IMR-90 (cell line): ENCODE results near the gene FARS2. TPM values are rescaled to one million over a fixed set of nuclear protein-coding genes. Genes with fewer than 3 reads are reported as not detected.

ENCODE experiments used
- ATAC-seq: fragments of 200-7000 bp; cut with Tn5 transposase; 2 replicates; pipeline ENCODE4 v1.9.1; 2020; ENCODE audit warnings: low read depth, mild to moderate bottlenecking, moderate library complexity
- BruUV-seq: library from RNA; stranded (reverse); fragments of 400-500 nt; replicated peaks from 2 replicates; lab custom pipeline; 2021; lab: Mats Ljungman, UMichigan
- CTCF ChIA-PET: fragments of 300-600 bp; formaldehyde crosslinking; extraction: SDS; loops from one replicate; lab custom pipeline; 2021; ENCODE audit warnings: antibody characterized with exemption; lab: Yijun Ruan, JAX
- POLR2A ChIA-PET: fragments of 300-600 bp; sonication (Branson Sonifier 250); formaldehyde crosslinking; loops from one replicate; lab custom pipeline; 2022; ENCODE audit warnings: antibody characterized with exemption; ENCODE audit not compliant: unreplicated experiment; lab: Charles Lee
- DNase-seq: peaks from one replicate; pipeline ENCODE4 v3.0.0; 2013
- H2AFZ ChIP-seq: replicated peaks from 2 replicates; pipeline ENCODE3; 2013; ENCODE audit warnings: low read length, mild to moderate bottlenecking; ENCODE audit not compliant: poor library complexity
- H2AK5ac ChIP-seq: 2 replicates; pipeline ENCODE4 v1.6.1; 2013; ENCODE audit warnings: low read depth, low read length, inconsistent platforms
- H2AK9ac ChIP-seq: replicated peaks from 2 replicates; pipeline ENCODE3; 2013; ENCODE audit warnings: mild to moderate bottlenecking, low read depth, low read length, moderate library complexity; ENCODE audit not compliant: poor library complexity
- H2BK120ac ChIP-seq: 2 replicates; pipeline ENCODE4 v1.6.1; 2013; ENCODE audit warnings: low read depth, low read length, inconsistent platforms
- H2BK15ac ChIP-seq: 3 replicates; pipeline ENCODE4 v1.6.1; 2013; ENCODE audit warnings: low read depth, low read length, inconsistent platforms
- H2BK20ac ChIP-seq: 2 replicates; pipeline ENCODE4 v1.6.1; 2013; ENCODE audit warnings: low read depth, mild to moderate bottlenecking, inconsistent platforms, low read length, moderate library complexity
- H2BK5ac ChIP-seq: 2 replicates; pipeline ENCODE4 v1.6.1; 2013; ENCODE audit warnings: mild to moderate bottlenecking, low read depth, low read length, inconsistent platforms; ENCODE audit not compliant: poor library complexity, severe bottlenecking
- H3K14ac ChIP-seq: replicated peaks from 2 replicates; pipeline ENCODE4 v1.6.1; 2013; ENCODE audit warnings: low read depth, low read length, inconsistent platforms
- H3K18ac ChIP-seq: 2 replicates; pipeline ENCODE4 v1.6.1; 2013; ENCODE audit warnings: low read depth, low read length, control low read depth
- H3K23ac ChIP-seq: 2 replicates; pipeline ENCODE4 v1.6.1; 2013; ENCODE audit warnings: low read depth, low read length, inconsistent platforms
- H3K27ac ChIP-seq: 2 replicates; pipeline ENCODE4 v1.5.1; 2013; ENCODE audit warnings: mild to moderate bottlenecking, control low read depth, low read length; ENCODE audit not compliant: insufficient read depth
- H3K27me3 ChIP-seq: 2 replicates; pipeline ENCODE4 v1.6.1; 2013; ENCODE audit warnings: low read length; ENCODE audit not compliant: control insufficient read depth, insufficient read depth
- H3K36me3 ChIP-seq: 2 replicates; pipeline ENCODE4 v1.6.1; 2013; ENCODE audit warnings: low read length, mixed read lengths; ENCODE audit not compliant: control insufficient read depth, insufficient read depth
- H3K4ac ChIP-seq: 2 replicates; pipeline ENCODE4 v1.6.1; 2013; ENCODE audit warnings: low read depth, low read length, inconsistent platforms
- H3K4me1 ChIP-seq: 2 replicates; pipeline ENCODE4 v1.6.1; 2013; ENCODE audit warnings: low read length, mixed read lengths; ENCODE audit not compliant: control insufficient read depth, insufficient read depth
- H3K4me2 ChIP-seq: 2 replicates; pipeline ENCODE4 v1.6.1; 2013; ENCODE audit warnings: low read depth, mild to moderate bottlenecking, control low read depth, low read length, moderate library complexity
- H3K4me3 ChIP-seq: 2 replicates; pipeline ENCODE4 v1.5.1; 2013; ENCODE audit warnings: low read depth, mild to moderate bottlenecking, control low read depth, low read length, moderate library complexity; ENCODE audit not compliant: insufficient read depth
- H3K56ac ChIP-seq: 2 replicates; pipeline ENCODE4 v1.6.1; 2013; ENCODE audit warnings: low read length, inconsistent platforms; ENCODE audit not compliant: insufficient read depth; ENCODE audit errors: extremely low read depth
- H3K79me1 ChIP-seq, 2 experiments: 2 replicates each; pipeline ENCODE4 v1.6.1; 2013; ENCODE audit warnings: low read length in 2 of 2, inconsistent platforms in 1 of 2, low read depth in 1 of 2
- H3K9ac ChIP-seq: 2 replicates; pipeline ENCODE4 v1.6.1; 2013; ENCODE audit warnings: low read depth, low read length, control low read depth
- H3K9me1 ChIP-seq: 2 replicates; pipeline ENCODE4 v1.6.1; 2013; ENCODE audit warnings: low read length, inconsistent platforms; ENCODE audit not compliant: insufficient read depth
- H3K9me3 ChIP-seq: 2 replicates; pipeline ENCODE4 v1.6.1; 2013; ENCODE audit warnings: low read length; ENCODE audit not compliant: control insufficient read depth, insufficient read depth
- H4K20me1 ChIP-seq: 2 replicates; pipeline ENCODE4 v1.6.1; 2013; ENCODE audit warnings: low read length, inconsistent platforms; ENCODE audit not compliant: insufficient read depth
- H4K5ac ChIP-seq: 2 replicates; pipeline ENCODE4 v1.6.1; 2013; ENCODE audit warnings: mild to moderate bottlenecking, low read depth, low read length, control low read depth
- H4K8ac ChIP-seq, 2 experiments: 2 replicates each; pipeline ENCODE4 v1.6.1; 2013; ENCODE audit warnings: low read depth in 2 of 2, low read length in 2 of 2, control low read depth in 1 of 2, inconsistent platforms in 1 of 2
- H4K91ac ChIP-seq: 2 replicates; pipeline ENCODE4 v1.6.1; 2013; ENCODE audit warnings: low read depth, low read length, inconsistent platforms; ENCODE audit not compliant: insufficient read depth
- CEBPB ChIP-seq: IDR thresholded peaks from 2 replicates; pipeline ENCODE4 v1.6.1; 2012; ENCODE audit warnings: low read depth, low read length, improper control_type of control experiment
- ELK1 ChIP-seq: fragments of 150-350 bp; IDR thresholded peaks from 2 replicates; pipeline ENCODE4 v1.6.1; 2016; ENCODE audit warnings: low read depth, mild to moderate bottlenecking, low read length, moderate library complexity, borderline replicate concordance
- FOS ChIP-seq: fragments of 150-350 bp; IDR thresholded peaks from 2 replicates; pipeline ENCODE4 v1.6.1; 2016; ENCODE audit warnings: low read depth, low read length
- MAFK ChIP-seq: IDR thresholded peaks from 2 replicates; pipeline ENCODE4 v1.6.1; 2012; ENCODE audit warnings: low read depth, low read length, improper control_type of control experiment
- MAZ ChIP-seq: IDR thresholded peaks from 2 replicates; pipeline ENCODE4 v1.6.1; 2012; ENCODE audit warnings: low read depth, mild to moderate bottlenecking, low read length, improper control_type of control experiment, moderate library complexity, borderline replicate concordance
- POLR2A ChIP-seq: IDR thresholded peaks from 2 replicates; pipeline ENCODE4 v1.6.1; 2012; ENCODE audit warnings: mild to moderate bottlenecking, low read depth, low read length
- RFX5 ChIP-seq: IDR thresholded peaks from 2 replicates; pipeline ENCODE4 v1.8.0; 2012; ENCODE audit warnings: low read depth, mild to moderate bottlenecking, low read length, moderate library complexity
- SMC3 ChIP-seq: fragments of 150-350 bp; IDR thresholded peaks from 2 replicates; pipeline ENCODE4 v1.6.1; 2016; ENCODE audit warnings: low read depth, mild to moderate bottlenecking, antibody characterized with exemption, low read length, moderate library complexity
- WGBS, 2 experiments: methylation state at CpG; one replicate each; pipeline versions ENCODE4 v1.1.5 to v1.1.7; 2013; ENCODE audit warnings: missing lambda C conversion rate in 2 of 2; ENCODE audit not compliant: insufficient read length in 1 of 2; ENCODE audit errors: extremely low coverage in 2 of 2; 5-methylcytosine and 5-hydroxymethylcytosine counted together
- dilution Hi-C: fragments of 300-500 bp; cut with HindIII; formaldehyde crosslinking; loops from one replicate; pipeline ENCODE4 v1.14.3; 2018; ENCODE audit warnings: low sequenced_read_pairs; ENCODE audit not compliant: unreplicated experiment
- in situ Hi-C: fragments of 300-500 bp; cut with MboI; formaldehyde crosslinking; loops from 3 replicates; pipeline ENCODE4 v1.14.3; 2019; ENCODE audit warnings: low sequenced_read_pairs, inconsistent platforms, mixed read lengths
- intact Hi-C: fragments of 100-400 bp; cut with micrococcal nuclease; formaldehyde crosslinking; loops from 2 replicates; pipeline ENCODE4 v1.10.0; 2022
- polyA plus RNA-seq, 3 experiments: library from polyadenylated mRNA; depleted of rRNA; stranded (reverse); fragments of >200 nt; gene quantifications; 2 replicates each; pipeline ENCODE4 v1.2.3, GENCODE V29; 2012; ENCODE audit warnings: low replicate concordance in 1 of 3
- total RNA-seq: library from RNA; depleted of rRNA; stranded (reverse); fragments of >200 nt; gene quantifications from 2 replicates; pipeline ENCODE4 v1.2.3, GENCODE V29; 2012
- TF ChIP-seq, protein P1 (sequence below): fragments of 150-350 bp; IDR thresholded peaks from 2 replicates; pipeline ENCODE4 v1.6.1; 2017; ENCODE audit warnings: mild to moderate bottlenecking, antibody characterized with exemption, low read length, low read depth
- TF ChIP-seq, protein P2 (sequence below): conservative IDR thresholded peaks from 2 replicates; pipeline ENCODE4 v1.5.1; 2012; ENCODE audit warnings: mild to moderate bottlenecking, low read depth, low read length, improper control_type of control experiment

FARS2 gene
- total and polyA plus RNA-seq, 2 of the 4 experiments (the other 2 are of a cell fraction) = 12.1 to 28.9 TPM

DNA sequence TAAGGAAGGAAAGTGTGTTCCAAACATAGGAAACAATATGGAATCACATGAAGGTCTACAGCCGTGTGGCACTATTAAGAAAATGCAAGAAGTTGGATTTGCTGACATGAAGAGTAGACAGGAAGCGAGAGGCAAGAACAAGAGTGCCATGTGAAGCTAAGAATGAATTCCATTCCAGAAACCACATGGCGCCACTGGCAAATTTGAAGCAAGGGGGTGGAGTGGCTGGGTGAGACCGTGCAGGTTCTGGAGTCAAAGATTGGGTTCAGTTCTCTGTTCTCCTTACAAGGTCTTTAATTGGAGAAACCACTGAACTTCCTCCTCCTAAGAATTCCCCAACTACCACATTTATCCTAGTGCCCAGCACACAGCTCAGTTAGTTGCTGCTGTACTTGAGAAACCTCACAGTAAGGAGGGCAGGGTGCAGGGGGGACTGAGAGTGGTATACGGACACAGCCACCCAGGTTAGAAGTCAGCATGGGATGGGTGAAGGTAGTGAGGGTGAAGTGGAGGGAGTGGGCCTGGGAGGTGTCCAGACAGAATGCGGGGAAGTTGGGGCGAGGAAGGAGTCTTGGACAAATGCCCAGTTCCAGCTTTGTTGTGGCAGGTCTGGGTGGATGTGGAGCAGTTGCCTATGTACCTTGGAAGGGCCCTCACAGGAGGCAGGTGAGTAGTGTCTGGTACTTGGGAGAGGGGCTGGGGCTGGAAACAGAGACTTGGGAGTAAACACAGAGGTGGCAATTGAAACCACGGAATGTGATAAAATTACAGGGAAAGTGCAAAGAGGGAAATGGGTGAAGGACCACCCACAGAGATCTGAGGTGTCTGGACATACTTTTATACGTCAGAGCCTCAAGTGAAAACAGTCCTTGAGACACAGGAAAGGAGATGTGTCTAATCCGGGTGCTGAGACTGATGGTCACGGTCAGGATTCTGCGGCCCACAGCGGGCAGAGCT is 14.9 kb upstream of the FARS2 start (continued):
- TF ChIP-seq, protein P1, sequence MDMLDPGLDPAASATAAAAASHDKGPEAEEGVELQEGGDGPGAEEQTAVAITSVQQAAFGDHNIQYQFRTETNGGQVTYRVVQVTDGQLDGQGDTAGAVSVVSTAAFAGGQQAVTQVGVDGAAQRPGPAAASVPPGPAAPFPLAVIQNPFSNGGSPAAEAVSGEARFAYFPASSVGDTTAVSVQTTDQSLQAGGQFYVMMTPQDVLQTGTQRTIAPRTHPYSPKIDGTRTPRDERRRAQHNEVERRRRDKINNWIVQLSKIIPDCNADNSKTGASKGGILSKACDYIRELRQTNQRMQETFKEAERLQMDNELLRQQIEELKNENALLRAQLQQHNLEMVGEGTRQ = no peak

DNA sequence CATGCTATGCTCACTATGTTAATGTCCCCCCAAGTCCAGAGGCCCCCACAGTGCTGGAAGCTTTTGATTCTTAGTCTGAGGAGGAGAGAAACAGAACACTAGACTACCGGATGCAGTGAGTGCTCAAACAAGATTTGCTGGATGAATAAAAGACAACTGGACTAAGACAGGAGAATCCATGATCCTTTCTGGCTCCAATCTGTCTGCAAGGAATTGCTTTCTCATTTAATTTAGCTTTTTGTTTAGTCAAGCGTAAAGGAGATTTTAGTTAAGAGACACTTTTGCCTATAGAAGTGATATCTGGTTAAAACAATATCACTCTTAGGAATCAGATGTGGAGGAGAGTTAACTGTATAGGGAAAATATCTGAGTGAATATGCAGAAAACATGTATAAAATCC is 14.1 kb upstream of the FARS2 start:
- H3K4me3 ChIP-seq = no peak overlapping the region
- H2BK120ac ChIP-seq = no peak overlapping the region
- peaks cover 10 to 33% of the 10 kb centered on the region in 2 experiments for H3K79me1 ChIP-seq
- no peaks in the 10 kb centered on the region; the same call in 1 of the 2 replicates for H3K36me3 ChIP-seq
- BruUV-seq = no TSS peak
- POLR2A ChIA-PET = no interaction called here
- no peaks in the 10 kb centered on the region for H4K20me1 ChIP-seq
- H3K23ac ChIP-seq = no peak overlapping the region
- H2AK9ac ChIP-seq = no peak overlapping the region
- no peak overlapping the region for H3K18ac ChIP-seq
- in situ Hi-C loops = no loop called here
- H3K4me2 ChIP-seq = no peak overlapping the region
- H3K4me1 ChIP-seq = no peaks in the 10 kb centered on the region
- no peak overlapping the region for H3K56ac ChIP-seq
- H4K5ac ChIP-seq = no peak overlapping the region
- H2BK15ac ChIP-seq = no peak overlapping the region
- CTCF ChIA-PET = no interaction called here
- dilution Hi-C loops = no loop called here
- no peak for ATAC-seq
- no peak for DNase-seq
- H4K91ac ChIP-seq = no peak overlapping the region
- no peak overlapping the region for H2BK20ac ChIP-seq
- H3K9me1 ChIP-seq = peaks cover 10% of the 10 kb centered on the region
- no peak overlapping the region for H3K14ac ChIP-seq
- no peaks in the 10 kb centered on the region for H3K27me3 ChIP-seq
- intact Hi-C loops = no loop called here
- WGBS, 2 experiments = no CpG with 5 or more reads among the region's 2 CpGs
- H4K8ac ChIP-seq = no peak overlapping the region
- no peak overlapping the region for H3K27ac ChIP-seq
- H3K9me3 ChIP-seq = no peaks in the 10 kb centered on the region
- H2AK5ac ChIP-seq = no peak overlapping the region
- H3K9ac ChIP-seq = no peak overlapping the region
- H2BK5ac ChIP-seq = no peak overlapping the region
- no peak overlapping the region for H2AFZ ChIP-seq
- H3K4ac ChIP-seq = no peak overlapping the region
- no peak for TF ChIP-seq MAZ
- no peak for TF ChIP-seq SMC3
- TF ChIP-seq POLR2A = no peak
- TF ChIP-seq, protein P1 = no peak
- no peak for TF ChIP-seq FOS
- TF ChIP-seq MAFK = no peak
- TF ChIP-seq RFX5 = no peak
- no peak for TF ChIP-seq CEBPB
- TF ChIP-seq ELK1 = no peak
- TF ChIP-seq, protein P2, sequence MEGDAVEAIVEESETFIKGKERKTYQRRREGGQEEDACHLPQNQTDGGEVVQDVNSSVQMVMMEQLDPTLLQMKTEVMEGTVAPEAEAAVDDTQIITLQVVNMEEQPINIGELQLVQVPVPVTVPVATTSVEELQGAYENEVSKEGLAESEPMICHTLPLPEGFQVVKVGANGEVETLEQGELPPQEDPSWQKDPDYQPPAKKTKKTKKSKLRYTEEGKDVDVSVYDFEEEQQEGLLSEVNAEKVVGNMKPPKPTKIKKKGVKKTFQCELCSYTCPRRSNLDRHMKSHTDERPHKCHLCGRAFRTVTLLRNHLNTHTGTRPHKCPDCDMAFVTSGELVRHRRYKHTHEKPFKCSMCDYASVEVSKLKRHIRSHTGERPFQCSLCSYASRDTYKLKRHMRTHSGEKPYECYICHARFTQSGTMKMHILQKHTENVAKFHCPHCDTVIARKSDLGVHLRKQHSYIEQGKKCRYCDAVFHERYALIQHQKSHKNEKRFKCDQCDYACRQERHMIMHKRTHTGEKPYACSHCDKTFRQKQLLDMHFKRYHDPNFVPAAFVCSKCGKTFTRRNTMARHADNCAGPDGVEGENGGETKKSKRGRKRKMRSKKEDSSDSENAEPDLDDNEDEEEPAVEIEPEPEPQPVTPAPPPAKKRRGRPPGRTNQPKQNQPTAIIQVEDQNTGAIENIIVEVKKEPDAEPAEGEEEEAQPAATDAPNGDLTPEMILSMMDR = no peak
